ENCODE data around the gene OSM. TPM values are rescaled to one million over a fixed set of nuclear protein-coding genes. Genes with fewer than 3 reads are reported as not detected.

The OSM gene
- total RNA-seq, 1 experiment from 2014 or later = not detected

- no peak for DNase-seq (ENCODE audit: low read depth)
These were observed 19.2 kb upstream of the OSM start for GRCh38 chr22:30285846-30286200.

GRCh38 chr22:30285176-30285845 lies 18.7 kb upstream of the OSM start:
- DNase-seq (ENCODE audit: low read depth) = no peak

- DNase-seq (ENCODE audit: low read depth) = no peak
These were observed 18.0 kb upstream of the OSM start for GRCh38 chr22:30284666-30285065.

- no peak for DNase-seq (ENCODE audit: low read depth)
These were observed 17.5 kb upstream of the OSM start for GRCh38 chr22:30284172-30284571.

GRCh38 chr22:30283342-30283741 lies 16.7 kb upstream of the OSM start:
- no peak for DNase-seq (ENCODE audit: low read depth)

GRCh38 chr22:30282616-30283046 lies 16.0 kb upstream of the OSM start:
- DNase-seq (ENCODE audit: low read depth) = no peak

- DNase-seq (ENCODE audit: low read depth) = no peak
These were observed 13.9 kb upstream of the OSM start for GRCh38 chr22:30280505-30280904.

GRCh38 chr22:30279932-30280331 lies 13.3 kb upstream of the OSM start:
- no peak for DNase-seq (ENCODE audit: low read depth)

- no peak for DNase-seq (ENCODE audit: low read depth)
These were observed 12.6 kb upstream of the OSM start for GRCh38 chr22:30279046-30279788.

GRCh38 chr22:30277547-30278344 lies 11.1 kb upstream of the OSM start:
- DNase-seq (ENCODE audit: low read depth) = peak; percentile 92

- DNase-seq (ENCODE audit: low read depth) = no peak
These were observed 9.4 kb upstream of the OSM start for GRCh38 chr22:30276039-30276438.

- no peak for DNase-seq (ENCODE audit: low read depth)
These were observed 9.0 kb upstream of the OSM start for GRCh38 chr22:30275625-30276024.

- DNase-seq (ENCODE audit: low read depth) = no peak
These were observed 7.8 kb upstream of the OSM start for GRCh38 chr22:30274437-30274812.

GRCh38 chr22:30273711-30274436 lies 7.2 kb upstream of the OSM start:
- DNase-seq (ENCODE audit: low read depth) = no peak

- DNase-seq (ENCODE audit: low read depth) = no peak
These were observed 6.3 kb upstream of the OSM start for GRCh38 chr22:30272781-30273601.

GRCh38 chr22:30270832-30271231 lies 4.2 kb upstream of the OSM start:
- DNase-seq (ENCODE audit: low read depth) = peak; percentile 95

GRCh38 chr22:30268331-30268730 lies 1.7 kb upstream of the OSM start:
- no peak for DNase-seq (ENCODE audit: low read depth)

- DNase-seq (ENCODE audit: low read depth) = no peak
These were observed 991 bp upstream of the OSM start for GRCh38 chr22:30267382-30268302.

GRCh38 chr22:30265823-30266444 lies 717 bp downstream of the OSM start:
- no peak for DNase-seq (ENCODE audit: low read depth)
